Endothelial cell of umbilical vein (primary cell): ENCODE results near the gene OR13C3. TPM values are rescaled to one million over a fixed set of nuclear protein-coding genes. Genes with fewer than 3 reads are reported as not detected.

Experiments
- BruUV-seq: library from RNA; stranded (reverse); fragments of 400-500 nt; replicated peaks from 2 replicates; lab custom pipeline; 2021; lab: Mats Ljungman, UMichigan
- CTCF ChIA-PET: fragments of 300-600, 350-600 bp; sonication (Branson Sonifier 250); formaldehyde crosslinking; loops from one replicate; lab custom pipeline; 2021; ENCODE audit warnings: antibody characterized with exemption, inconsistent platforms; lab: Charles Lee
- POLR2A ChIA-PET: fragments of 300-600, 350-600 bp; sonication (Branson Sonifier 250); formaldehyde crosslinking; loops from one replicate; lab custom pipeline; 2021; ENCODE audit warnings: antibody characterized with exemption, inconsistent platforms; lab: Charles Lee
- DNase-seq: peaks from one replicate; pipeline ENCODE4 v3.0.0-alpha.2; 2011; ENCODE audit warnings: low read depth, low spot score
- FAIRE-seq: peaks from 2 replicates; lab custom pipeline; 2011; peaks lifted over from hg19 to GRCh38; lab: Jason Lieb, UNC
- H2AFZ ChIP-seq: 2 replicates; pipeline ENCODE4 v1.6.0; 2012; ENCODE audit warnings: low read depth, low read length, control low read depth, inconsistent platforms
- H3K27ac ChIP-seq: 2 replicates; pipeline ENCODE4 v1.5.1; 2011; ENCODE audit warnings: low read depth, mild to moderate bottlenecking, control low read depth, low read length, moderate library complexity; ENCODE audit not compliant: insufficient read depth
- H3K27me3 ChIP-seq, 2 experiments: 2 replicates each; pipeline versions ENCODE4 v1.6.0 to v1.6.1; 2011; ENCODE audit warnings: low read length in 2 of 2, mixed read lengths in 1 of 2; ENCODE audit not compliant: control insufficient read depth in 2 of 2, insufficient read depth in 2 of 2
- H3K36me3 ChIP-seq, 2 experiments: 2 replicates in 1 of 2; 3 replicates in 1 of 2; pipeline ENCODE4 v1.5.1; 2011; ENCODE audit warnings: low read length in 2 of 2, mild to moderate bottlenecking in 1 of 2, moderate library complexity in 1 of 2; ENCODE audit not compliant: control insufficient read depth in 2 of 2, insufficient read depth in 2 of 2; ENCODE audit errors: extremely low read depth in 1 of 2
- H3K4me1 ChIP-seq: 3 replicates; pipeline ENCODE4 v1.5.1; 2011; ENCODE audit warnings: mild to moderate bottlenecking, low read length; ENCODE audit not compliant: control insufficient read depth, insufficient read depth; ENCODE audit errors: extremely low read depth
- H3K4me2 ChIP-seq: 2 replicates; pipeline ENCODE4 v1.6.1; 2011; ENCODE audit warnings: low read length, control low read depth, mixed read lengths; ENCODE audit not compliant: insufficient read depth
- H3K4me3 ChIP-seq, 3 experiments: fragments of 200-600 bp in 1 of 3; sonication (generic), shearing (Covaris generic) in 1 of 3; replicated peaks in 1 of 3; 2 replicates each; pipeline ENCODE4 v1.5.1; 2011 to 2016; ENCODE audit warnings: control low read depth in 3 of 3, low read length in 3 of 3, mild to moderate bottlenecking in 2 of 3, inconsistent platforms in 1 of 3, low read depth in 1 of 3, moderate library complexity in 1 of 3; ENCODE audit not compliant: insufficient read depth in 1 of 3
- H3K79me2 ChIP-seq: 2 replicates; pipeline ENCODE4 v1.6.0; 2012; ENCODE audit warnings: low read length, inconsistent platforms; ENCODE audit not compliant: control insufficient read depth, insufficient read depth
- H3K9ac ChIP-seq: replicated peaks from 2 replicates; pipeline ENCODE3; 2011; ENCODE audit warnings: low read length, control low read depth; ENCODE audit not compliant: insufficient read depth; ENCODE audit errors: extremely low read depth
- H3K9me1 ChIP-seq: replicated peaks from 3 replicates; pipeline ENCODE4 v1.6.0; 2011; ENCODE audit warnings: mild to moderate bottlenecking, low read length; ENCODE audit not compliant: control insufficient read depth, insufficient read depth; ENCODE audit errors: extremely low read depth
- H3K9me3 ChIP-seq: replicated peaks from 2 replicates; pipeline ENCODE4 v1.5.1; 2012; ENCODE audit warnings: low read length, inconsistent platforms; ENCODE audit not compliant: control insufficient read depth, insufficient read depth
- H4K20me1 ChIP-seq: replicated peaks from 2 replicates; pipeline ENCODE3; 2011; ENCODE audit warnings: mild to moderate bottlenecking, low read length; ENCODE audit not compliant: control insufficient read depth, insufficient read depth; ENCODE audit errors: extremely low read depth
- FOS ChIP-seq: IDR thresholded peaks from 2 replicates; pipeline ENCODE4 v1.6.1; 2011; ENCODE audit warnings: mild to moderate bottlenecking, low read length, moderate library complexity, borderline replicate concordance; ENCODE audit not compliant: insufficient read depth
- GATA2 ChIP-seq: IDR thresholded peaks from 2 replicates; pipeline ENCODE4 v1.7.0; 2011; ENCODE audit warnings: low read depth, mild to moderate bottlenecking, moderate library complexity, mixed read lengths, low read length; ENCODE audit not compliant: insufficient read length, insufficient read depth
- JUN ChIP-seq: IDR thresholded peaks from 2 replicates; pipeline ENCODE4 v1.6.1; 2011; ENCODE audit warnings: borderline replicate concordance, low read depth; ENCODE audit not compliant: insufficient read length, insufficient read depth
- MYC ChIP-seq: IDR thresholded peaks from one replicate; pipeline ENCODE4 v1.6.1; 2011; ENCODE audit warnings: mild to moderate bottlenecking, low read depth, low read length
- dilution Hi-C: fragments of 300-500 bp; cut with MboI; formaldehyde crosslinking; loops from one replicate; pipeline ENCODE4 v1.15.0; 2019; ENCODE audit warnings: low sequenced_read_pairs; ENCODE audit not compliant: extremely low pct_ligation_motif_present
- intact Hi-C: fragments of 100-400 bp; cut with micrococcal nuclease; formaldehyde crosslinking; loops from one replicate; pipeline ENCODE4 v1.10.0; 2022
- polyA plus RNA-seq, 4 experiments: library from polyadenylated mRNA; depleted of rRNA in 3 of 4; stranded (reverse) in 3 of 4; unstranded in 1 of 4; fragments of >200 nt; gene quantifications; 2 replicates each; pipeline versions ENCODE4 v1.2.1 to v1.2.3, GENCODE V29; 2011 to 2012; ENCODE audit warnings: missing spikeins in 1 of 4
- total RNA-seq: library from RNA; stranded (reverse); gene quantifications from 2 replicates; pipeline ENCODE4 v1.2.3, GENCODE V29; 2021

The OR13C3 gene
- total and polyA plus RNA-seq, 2 donors (not counting 3 experiments of a cell fraction or from before 2014, with no cell fraction given), result not detected

- no peak for FAIRE-seq
- H3K79me2 ChIP-seq, result no peaks in the 10 kb centered on the region
Observed at GRCh38 chr9:104580562-104580961, 43.9 kb upstream of the OR13C3 start.

GRCh38 chr9:104577263-104577662 lies 40.6 kb upstream of the OR13C3 start:
- ChIA-PET POLR2A (no interaction called here), CTCF (no interaction called here)
- Histone ChIP-seq H3K27ac (no peak overlapping the region), H3K9ac (no peak overlapping the region), H2AFZ (no peak overlapping the region), H3K36me3 (no peaks in the 10 kb centered on the region), H3K27me3 (no peaks in the 10 kb centered on the region), H3K4me2 (no peak overlapping the region), H4K20me1 (no peaks in the 10 kb centered on the region), H3K9me1 (no peaks in the 10 kb centered on the region), H3K4me3 (no peak overlapping the region), H3K79me2 (no peaks in the 10 kb centered on the region), H3K9me3 (no peaks in the 10 kb centered on the region), H3K4me1 (no peaks in the 10 kb centered on the region)
- no peak for FAIRE-seq
- DNase-seq, result no peak
- intact Hi-C loops, result no loop called here
- dilution Hi-C loops, result no loop called here
- no peak for TF ChIP-seq FOS
- no peak for TF ChIP-seq GATA2
- TF ChIP-seq JUN, result no peak
- BruUV-seq, result no TSS peak

More at GRCh38 chr9:104580562-104580961, 43.9 kb upstream of the OR13C3 start:
- TF ChIP-seq GATA2 (no peak), JUN (no peak), MYC (no peak)
- Histone ChIP-seq H3K27me3 (no peaks in the 10 kb centered on the region), H3K36me3 (no peaks in the 10 kb centered on the region), H3K4me2 (no peak overlapping the region), H2AFZ (no peak overlapping the region), H4K20me1 (no peaks in the 10 kb centered on the region), H3K27ac (no peak overlapping the region), H3K9me1 (no peaks in the 10 kb centered on the region), H3K4me1 (no peaks in the 10 kb centered on the region), H3K9me3 (no peaks in the 10 kb centered on the region), H3K9ac (no peak overlapping the region), H3K4me3 (no peak overlapping the region)
- POLR2A ChIA-PET, result no interaction called here
- dilution Hi-C loops (no loop called here), intact Hi-C loops (no loop called here)
- CTCF ChIA-PET, result no interaction called here
- DNase-seq, result no peak
- BruUV-seq, result no TSS peak
